Suprapubic skin (tissue), 3 donors: Measurements from ENCODE around the gene TMEM132D.

ENCODE experiments used
- CTCF ChIP-seq, 2 donors: fragments of 200-600 bp in 1 of 2; fragments of 450-650 bp in 1 of 2; sonication (generic) in 1 of 2; IDR thresholded peaks; one replicate each; pipeline ENCODE4 v1.5.1; 2016 to 2019; ENCODE audit warnings: antibody characterized with exemption in 2 of 2, mild to moderate bottlenecking in 1 of 2, moderate library complexity in 1 of 2
- POLR2AphosphoS5 ChIP-seq, 3 donors: sonication (generic); formaldehyde crosslinking; IDR thresholded peaks; one replicate each; pipeline ENCODE4 v1.6.1; 2017; ENCODE audit warnings: antibody characterized with exemption in 3 of 3

- TF ChIP-seq CTCF (IDR thresholded peaks at IDR 0.05) (no peak), POLR2AphosphoS5 (IDR thresholded peaks at IDR 0.05) (no peak)
These were observed 84.4 kb downstream of the TMEM132D start for GRCh38 chr12:129819391-129819790.
